ENCODE data around the gene SLC6A13. TPM values are rescaled to one million over a fixed set of nuclear protein-coding genes. Genes with fewer than 3 reads are reported as not detected.

The SLC6A13 gene
- total RNA-seq, 4 donors from 2014 or later = 0.13 to 1.9 (median 0.82) TPM; not detected in 1

DNA sequence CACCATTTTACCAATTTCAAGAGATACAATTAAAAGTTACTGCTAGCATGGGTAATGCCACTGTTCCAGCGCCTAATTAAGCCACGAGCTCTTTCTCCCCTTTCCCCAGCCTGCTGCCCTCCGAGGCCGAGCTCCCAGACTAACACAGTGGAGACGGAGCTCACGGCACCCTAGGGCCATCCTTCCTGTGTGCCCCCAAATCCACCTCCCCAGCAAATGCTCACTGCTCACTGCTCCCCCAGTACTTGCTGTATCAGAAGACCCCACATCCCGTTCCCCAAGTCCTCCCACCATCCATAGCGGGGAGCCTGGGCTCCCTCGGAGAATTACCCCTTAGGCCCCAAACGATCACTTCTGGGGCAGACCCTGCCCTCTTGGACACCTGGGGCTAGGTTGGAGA lies 91.4 kb downstream of the SLC6A13 start:
- intact Hi-C loops (cut with DNase I; ENCODE audit: low total_unique reads) = no loop called here
- Histone ChIP-seq H3K27ac (no peak overlapping the region), H3K36me3 (no peaks in the 10 kb centered on the region), H3K4me3 (no peak overlapping the region), H3K9me3 (no peaks in the 10 kb centered on the region), H3K4me1 (peaks cover 21 to 25% of the 10 kb centered on the region in 2 donors), H3K27me3 (peaks cover 0 to 1% (median 0%) of the 10 kb centered on the region in 3 donors)
- in situ Hi-C loops (cut with MboI; ENCODE audit: low sequenced_read_pairs in 4 of 4) = no loop called here
- no peak for DNase-seq
- no peak for ATAC-seq
- TF ChIP-seq POLR2A (IDR thresholded peaks at IDR 0.05) (no peak), CTCF (IDR thresholded peaks at IDR 0.05 in 4 of 5, conservative IDR thresholded peaks at IDR 0.05 in 1 of 5) (no peak)

Other genes with a start within 250 kb of the SLC6A13 start
- gene IQSEC3, start 196.1 kb downstream of the SLC6A13 start, total RNA-seq = under 1 TPM; 0.02 to 0.36 (median 0.07) TPM
- under 1 TPM in 1 of 4 donors, not detected in 3; 0.13 TPM for gene SLC6A12, start 48.7 kb downstream of the SLC6A13 start, total RNA-seq
- gene KDM5A, start 126.5 kb upstream of the SLC6A13 start, total RNA-seq = 10 to 100 TPM; 18.1 to 43.5 (median 25.5) TPM
- 10 to 100 TPM in 1 of 4 donors, 1 to 10 TPM in 3; 2.6 to 20.2 (median 7.4) TPM for gene CCDC77, start 138.8 kb upstream of the SLC6A13 start, total RNA-seq
- gene B4GALNT3, start 197.1 kb upstream of the SLC6A13 start, total RNA-seq = 1 to 10 TPM in 1 of 4 donors, under 1 TPM in 3; 0.20 to 1.9 (median 0.82) TPM